Stimulated activated CD4-positive, alpha-beta T cell treated with anti-CD3 and anti-CD28 coated beads, Interleukin-4, amount 100 ng/mL, for 24 hours (primary cell): Measurements from ENCODE around the gene PERP.
"Not testable (repeated sequence)": the region's sequence is repeated elsewhere in the genome, so short reads cannot be mapped to it uniquely, and the experiment has no call there.

Experiments used
- DNase-seq: peaks from one replicate; pipeline ENCODE4 v3.0.0-alpha.2; 2020

PERP gene

DNA sequence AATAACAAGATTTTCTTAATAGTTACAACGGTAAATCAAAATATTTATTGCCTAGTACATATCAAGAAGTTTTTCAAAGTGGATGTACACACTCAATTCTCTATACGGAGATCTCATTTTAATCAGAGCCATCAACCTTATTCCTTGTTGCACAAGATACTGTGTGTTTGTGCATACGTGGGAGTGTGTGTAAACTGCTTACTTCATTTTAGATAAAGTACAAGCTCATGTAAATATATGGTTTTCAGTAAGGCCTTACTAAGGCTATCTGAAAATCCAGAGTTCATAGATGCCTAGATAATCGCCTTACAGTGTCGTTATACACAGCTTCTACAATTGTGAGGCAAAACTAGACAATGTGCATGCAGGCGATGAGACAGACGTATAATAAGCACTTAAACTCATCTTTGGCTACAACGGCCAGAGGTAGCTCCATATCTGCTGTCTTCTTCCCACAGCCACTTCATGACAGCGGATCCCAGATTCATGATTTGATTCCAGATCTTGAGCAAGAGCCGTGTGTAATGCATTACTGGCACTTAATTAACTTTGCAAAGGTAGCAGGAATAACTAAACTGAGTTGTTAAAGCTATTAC, 2.5 kb downstream of the PERP start:
- DNase-seq, result no peak

DNA sequence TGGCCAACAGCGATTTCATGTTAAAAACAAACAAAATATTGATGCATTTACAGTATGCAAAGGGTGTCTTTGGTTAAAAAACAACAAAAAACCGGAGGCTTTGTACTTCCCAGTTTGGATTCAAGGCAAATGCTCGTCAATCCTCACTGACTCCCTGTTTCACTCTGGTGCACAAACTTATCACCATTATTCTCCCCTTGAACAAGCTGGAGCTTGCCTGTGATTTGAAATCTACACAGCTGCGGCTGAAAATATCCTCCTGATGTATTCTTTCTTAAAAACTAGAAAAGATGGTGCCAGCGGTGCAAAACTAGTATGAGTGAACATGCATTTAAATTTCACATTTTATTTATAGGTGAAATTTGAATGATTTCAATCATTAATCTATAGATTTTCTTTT, 3.3 kb downstream of the PERP start:
- DNase-seq, result no peak

DNA sequence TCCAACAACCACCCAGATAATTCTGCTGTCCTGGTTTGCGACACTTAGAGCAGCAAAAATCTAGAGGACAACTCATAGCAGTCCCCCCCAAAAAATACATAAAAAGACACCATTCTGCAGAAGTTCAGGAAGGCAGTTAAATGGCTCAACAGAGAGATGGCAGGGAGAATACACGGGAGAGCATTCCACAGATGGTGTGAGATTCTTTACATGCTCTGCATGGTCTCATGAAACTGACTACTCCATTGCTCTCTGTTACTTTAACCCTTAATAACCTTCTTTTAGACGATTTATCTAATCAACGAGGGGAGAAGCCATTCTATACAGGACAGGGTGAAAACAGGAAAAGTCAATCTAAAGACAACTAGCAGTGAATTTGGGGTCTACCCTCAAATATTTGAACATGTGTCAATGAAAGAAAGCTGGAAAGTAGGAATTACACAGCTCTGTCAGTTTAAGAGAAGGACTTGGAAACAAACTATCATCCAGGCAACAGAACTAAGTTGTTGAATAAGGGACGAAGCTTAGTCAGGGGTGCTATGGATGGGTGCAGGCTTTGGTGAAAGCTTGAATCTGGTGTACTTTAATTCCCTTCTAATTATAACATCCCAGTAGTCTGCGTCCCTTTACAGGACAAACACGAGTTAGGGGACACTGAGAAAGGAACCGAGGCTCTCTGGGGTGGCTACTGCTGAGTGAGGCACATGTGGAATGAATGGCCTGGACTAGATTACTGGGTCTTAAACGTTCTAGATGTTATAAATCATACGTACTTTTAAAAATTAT, 5.1 kb downstream of the PERP start:
- no peak for DNase-seq

DNA sequence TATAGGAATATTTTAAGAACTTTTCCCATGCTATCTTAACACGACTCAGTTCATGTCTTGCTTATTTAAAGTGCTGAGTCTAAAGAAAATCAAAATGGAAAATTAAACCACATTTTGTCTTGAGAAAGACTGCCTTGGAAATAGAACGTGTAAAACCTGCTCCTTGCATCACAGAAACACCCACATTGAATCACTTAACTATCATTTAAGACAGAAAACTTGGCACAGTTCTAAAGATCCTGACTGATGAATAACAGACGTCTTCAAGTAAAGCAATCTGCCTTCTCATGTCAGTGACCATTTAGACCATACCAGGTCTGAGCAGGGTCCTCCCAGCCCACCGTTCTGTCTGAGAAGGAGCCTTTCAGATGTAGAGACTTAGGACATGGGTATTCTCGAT, 7.4 kb downstream of the PERP start:
- DNase-seq, result no peak

DNA sequence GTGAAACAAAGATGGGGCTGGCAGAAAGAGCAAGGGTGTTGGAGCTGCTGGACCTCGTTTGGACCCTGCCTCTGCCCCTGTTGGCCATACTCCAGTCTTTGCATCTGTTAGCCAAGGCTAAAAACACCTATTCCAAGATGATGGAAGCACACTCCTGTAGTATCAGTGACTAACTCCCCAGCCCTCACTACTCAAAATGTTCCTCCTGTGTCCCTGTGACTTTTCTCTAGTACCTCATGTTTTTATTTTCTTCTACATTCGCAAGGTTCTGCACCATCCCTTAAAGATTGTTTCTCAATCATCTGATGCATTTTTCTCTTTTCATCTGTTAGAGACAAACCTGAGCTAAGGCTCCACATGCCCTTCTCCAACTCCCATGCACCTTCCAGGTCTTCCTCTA, 8.9 kb downstream of the PERP start:
- DNase-seq, result no peak

DNA sequence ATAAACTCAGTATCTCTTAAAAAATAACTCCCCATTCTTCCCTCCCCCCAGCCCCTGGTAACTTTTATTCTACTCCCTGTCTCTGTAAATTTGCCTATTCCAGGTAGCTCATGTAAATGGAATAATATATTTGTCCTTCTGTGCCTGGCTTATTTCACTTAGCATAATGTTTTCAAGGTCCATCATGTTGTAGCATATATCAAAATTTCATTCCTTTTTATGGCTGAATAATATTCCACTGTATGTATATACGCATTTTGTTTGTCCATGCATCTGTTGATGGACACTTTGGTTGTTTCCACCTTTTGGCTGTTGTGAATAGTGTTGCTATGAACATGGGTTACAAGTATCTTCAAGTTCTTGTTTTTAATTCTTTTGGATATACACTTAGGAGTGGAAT, 13.0 kb downstream of the PERP start:
- no peak for DNase-seq

DNA sequence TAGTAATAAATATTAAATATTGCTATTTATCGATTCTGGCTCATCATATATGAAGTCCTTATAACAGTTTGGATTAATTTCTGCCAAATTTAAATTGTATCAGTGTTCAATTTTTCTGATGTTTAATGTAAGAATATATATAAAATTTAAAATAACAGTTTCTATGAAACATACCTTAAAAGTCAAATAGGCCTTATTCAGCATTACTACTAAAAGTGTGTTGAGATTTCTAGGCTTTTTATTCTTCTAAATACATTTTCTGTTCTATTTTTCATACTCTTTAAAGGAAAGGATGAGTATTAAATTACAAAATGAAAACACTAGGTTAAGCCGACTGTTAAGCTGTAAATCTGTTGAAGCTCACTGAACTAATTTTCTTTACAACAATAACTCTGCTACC, 13.6 kb downstream of the PERP start:
- DNase-seq, result no peak

DNA sequence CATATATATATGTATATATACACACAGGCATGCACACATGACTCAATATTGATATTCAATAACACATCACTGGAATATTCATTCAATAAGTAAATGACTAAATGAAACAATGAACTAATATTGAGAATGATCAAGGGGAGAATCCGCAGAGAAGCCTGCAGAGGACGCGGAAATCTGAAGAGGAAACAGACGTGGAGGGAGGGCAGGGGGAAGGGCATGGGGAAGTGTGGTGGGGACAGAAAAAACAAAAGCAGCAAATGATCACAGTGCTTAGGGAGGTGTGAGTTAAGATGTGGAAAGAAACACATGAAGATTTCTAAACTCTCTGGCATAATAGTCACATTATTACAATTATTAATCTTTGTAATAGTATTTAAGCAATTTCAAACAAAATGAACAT, 14.5 kb downstream of the PERP start:
- no peak for DNase-seq

DNA sequence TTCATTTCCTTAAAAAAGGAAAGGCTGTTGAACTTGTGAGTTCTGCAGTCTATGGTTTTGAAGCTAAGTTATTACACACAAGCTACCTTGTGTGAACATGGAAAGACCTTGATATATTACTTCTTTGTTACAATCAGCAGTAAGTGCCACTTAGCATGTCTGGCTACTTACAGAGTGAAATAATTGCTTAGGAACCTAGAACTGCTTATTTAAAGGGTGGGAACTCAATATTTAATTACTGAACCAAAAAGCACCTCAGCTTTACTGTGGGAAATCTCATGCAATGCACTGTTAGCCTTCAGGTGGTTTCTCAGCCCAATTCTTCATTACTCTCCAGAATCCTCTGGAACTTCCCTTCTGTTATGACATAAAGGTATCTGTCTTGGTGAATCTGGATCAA, 17.9 kb downstream of the PERP start:
- no peak for DNase-seq

DNA sequence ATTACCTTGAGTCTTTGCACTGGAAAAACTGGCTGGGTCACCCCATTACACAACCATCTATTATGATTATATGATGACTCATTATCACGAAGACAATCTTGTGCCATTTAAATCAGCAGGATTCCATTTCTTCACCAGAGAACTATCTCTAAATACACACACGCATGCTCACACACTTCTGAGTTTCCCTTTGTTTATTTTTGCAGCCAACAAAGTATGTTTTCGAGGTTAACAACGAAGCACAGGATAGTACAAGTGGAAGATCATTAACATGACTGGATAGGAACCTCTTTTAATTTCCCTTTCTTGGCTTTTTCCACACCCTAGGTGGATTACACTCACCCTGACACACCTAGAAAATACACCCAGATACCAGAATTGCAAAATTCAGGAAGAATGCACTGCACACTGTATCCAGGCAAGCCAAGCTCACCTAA, 18.9 kb downstream of the PERP start:
- DNase-seq, result no peak

DNA sequence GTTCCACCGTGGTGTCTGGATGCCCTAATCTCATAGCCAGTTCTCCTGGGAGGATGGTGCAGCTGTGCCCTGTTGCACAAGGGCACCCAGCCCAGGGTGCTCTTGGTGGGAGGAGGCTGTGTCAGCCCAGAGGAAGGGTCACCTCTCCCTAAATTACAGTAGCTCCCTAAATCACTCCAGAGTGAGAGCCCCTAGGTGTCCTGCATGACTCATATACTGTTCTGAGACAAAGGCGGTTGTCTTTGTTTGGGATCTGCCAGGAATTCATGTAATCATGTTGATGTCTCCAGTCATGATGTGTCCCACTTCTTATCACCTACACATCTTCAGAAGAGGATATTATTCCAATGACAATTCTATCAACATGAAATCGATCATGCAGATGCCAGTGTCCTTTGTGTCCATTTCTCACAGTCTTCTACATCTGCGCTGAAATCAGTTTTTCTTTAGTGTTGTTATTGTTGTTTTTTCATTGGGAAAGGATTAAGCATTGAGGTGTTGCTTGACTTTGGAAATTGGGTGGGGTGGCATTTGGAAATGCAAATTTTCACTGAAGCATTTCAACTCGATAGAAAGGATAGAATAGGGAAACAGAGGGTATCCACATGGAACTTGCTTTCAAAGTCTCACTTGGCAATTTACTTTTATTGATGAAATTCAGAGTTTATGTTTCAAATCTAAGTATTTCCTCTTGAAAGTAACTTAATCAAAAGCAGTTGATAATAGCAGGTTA, 19.5 kb downstream of the PERP start:
- no peak for DNase-seq

DNA sequence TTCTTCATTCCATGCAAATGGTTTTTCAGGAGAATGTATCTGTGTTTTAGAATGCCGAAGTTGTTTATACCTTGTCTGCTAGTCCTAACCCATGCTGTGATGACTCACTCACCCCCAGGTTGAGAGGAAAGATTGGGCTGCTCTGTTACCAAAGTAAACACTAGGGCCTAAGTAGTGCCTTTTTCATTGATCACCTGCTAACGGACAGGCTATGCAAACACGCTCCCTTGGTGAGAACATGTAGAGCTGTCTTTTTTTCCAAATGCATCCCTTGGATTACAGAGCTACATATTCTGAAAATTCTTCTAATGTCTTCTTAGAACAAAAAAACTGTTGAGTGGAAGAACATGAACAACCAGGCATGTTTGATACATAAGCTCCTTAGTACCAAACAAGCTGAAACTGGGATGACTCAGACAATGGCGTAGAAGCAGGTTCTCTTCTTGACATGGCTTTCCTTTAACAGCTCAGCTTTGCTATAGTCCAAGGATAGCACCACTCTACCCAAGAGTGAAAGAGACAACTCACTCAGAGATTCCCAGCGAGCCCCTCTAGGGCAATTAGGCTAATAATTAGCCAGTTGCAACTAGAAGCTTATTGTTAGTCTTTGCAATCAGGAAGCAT, 20.5 kb downstream of the PERP start:
- DNase-seq, result no peak

DNA sequence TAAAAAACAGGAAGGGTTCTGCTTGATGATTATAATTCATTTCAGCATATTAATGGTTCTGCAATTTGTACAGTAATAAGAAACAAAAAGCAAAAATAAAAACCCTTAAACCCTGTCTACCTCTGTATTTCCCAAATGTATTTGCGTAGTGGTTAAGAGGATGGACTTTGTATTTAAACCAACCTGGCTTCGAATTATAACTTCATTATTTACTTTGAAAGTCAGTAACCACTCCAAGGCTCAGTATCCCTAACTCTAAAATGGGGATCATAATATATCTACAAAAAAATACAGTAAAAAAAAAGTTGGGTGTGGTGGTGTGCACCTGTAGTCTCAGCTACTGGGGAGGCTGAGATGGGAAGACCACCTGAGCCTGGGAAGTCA, 21.4 kb downstream of the PERP start:
- DNase-seq, result no peak

DNA sequence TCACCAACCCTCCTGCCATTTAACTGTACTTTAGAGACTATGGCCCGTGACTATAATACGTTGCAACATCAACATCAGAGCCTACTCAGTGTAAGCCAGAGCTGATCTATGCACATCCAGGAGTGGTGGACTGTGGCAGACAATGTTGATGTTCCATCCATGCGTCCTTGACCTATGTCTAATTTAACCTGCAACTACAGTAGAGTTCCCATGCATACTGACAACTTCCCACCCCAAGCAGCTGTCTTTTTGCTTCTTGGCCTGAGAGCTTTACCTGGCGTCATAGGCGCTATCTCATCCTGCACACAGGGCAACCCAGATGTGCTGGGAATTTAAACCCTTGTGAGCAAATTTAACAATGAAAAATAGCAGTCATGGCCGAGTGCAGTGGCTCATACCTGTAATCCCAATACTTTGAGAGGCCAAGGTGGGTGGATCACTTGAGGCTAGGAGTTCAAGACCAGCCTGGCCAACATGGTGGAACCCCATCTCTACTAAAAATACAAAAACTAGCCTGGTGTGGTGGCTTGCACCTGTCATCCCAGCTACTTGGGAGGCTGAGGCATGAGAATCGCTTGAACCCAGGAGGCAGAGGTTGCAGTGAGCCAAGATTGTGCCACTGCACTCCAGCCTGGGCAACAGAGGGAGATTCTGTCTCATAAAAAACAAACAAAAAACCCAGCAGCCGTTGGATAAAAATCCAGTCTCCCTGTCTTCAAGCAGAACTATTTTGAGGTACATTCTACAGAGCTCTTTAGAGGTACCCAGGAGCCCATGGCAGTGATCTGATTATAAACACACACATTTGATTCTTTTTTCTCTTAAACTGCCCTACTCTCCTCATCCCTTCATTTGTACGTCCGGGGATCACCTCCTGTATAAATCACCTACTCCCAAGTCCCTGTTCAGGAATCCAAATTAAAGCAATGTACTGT, 22.0 kb downstream of the PERP start:
- DNase-seq, result no peak

DNA sequence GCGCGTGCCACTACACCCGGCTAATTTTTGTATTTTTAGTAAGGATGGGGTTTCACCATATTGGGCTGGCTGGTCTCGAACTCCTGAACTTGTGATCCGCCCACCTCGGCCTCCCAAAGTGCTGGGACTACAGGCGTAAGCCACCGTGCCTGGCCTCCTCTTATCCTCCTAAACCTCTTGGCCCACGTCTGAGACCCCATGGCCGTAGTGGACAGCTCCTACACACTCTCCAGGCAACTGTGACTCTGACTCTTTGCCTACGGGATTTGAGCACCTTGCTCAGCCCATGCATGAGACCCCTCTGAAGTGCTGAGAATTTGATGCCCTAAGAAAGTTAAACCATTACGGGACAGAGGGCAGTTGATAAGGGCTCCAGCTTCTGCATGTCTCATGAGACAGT, 25.0 kb downstream of the PERP start:
- no peak for DNase-seq

DNA sequence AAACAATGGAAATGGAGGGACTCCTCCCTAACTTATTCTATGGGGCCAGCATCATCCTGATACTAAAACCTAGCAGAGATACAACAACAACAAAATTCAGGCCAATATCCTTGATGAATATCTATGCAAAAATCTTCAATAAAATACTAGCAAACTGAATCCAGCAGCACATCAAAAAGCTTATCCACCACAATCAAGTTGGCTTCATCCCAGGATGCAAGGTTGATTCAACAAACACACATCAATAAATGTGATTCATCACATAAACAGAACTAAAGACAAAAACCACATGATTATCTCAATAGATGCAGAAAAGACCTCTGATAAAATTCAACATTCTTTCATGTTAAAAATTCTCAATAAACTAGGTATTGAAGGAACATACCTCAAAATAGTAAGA, 27.7 kb downstream of the PERP start:
- DNase-seq, result not testable (repeated sequence)

DNA sequence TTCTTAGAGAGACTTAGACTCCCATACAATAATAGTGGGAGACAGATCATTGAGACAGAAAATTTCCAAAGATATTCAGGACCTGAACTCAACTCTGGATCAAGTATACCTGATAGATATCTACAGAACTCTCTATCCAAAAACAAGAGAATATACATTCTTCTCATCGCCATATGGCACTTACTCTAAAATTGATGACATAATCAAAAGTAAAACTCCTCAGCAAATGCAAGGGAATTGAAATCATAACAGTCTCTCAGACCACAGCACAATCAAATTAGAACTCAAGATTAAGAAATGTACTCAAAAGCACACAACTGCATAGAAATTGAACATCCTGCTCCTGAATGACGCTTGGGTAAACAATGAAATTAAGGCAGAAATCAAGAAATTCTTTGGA, 28.7 kb downstream of the PERP start:
- no peak for DNase-seq

DNA sequence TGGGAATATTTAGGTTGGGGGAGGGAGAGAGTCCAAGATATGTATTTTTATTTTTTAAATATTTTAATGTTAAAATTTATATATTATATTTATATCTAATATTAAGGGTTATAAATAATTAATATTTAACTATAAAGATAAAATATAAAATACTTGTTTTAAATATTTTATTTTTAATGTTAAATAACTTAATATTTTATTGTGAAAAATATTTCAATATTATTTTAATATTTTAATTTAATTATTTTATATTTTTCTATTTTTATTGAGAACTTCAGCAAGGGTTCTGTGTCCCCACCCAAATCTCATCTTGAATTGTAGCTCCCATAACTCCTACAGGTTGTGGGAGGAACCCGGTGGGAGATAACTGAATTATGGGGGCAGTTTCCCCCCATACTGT, 34.0 kb downstream of the PERP start:
- no peak for DNase-seq

DNA sequence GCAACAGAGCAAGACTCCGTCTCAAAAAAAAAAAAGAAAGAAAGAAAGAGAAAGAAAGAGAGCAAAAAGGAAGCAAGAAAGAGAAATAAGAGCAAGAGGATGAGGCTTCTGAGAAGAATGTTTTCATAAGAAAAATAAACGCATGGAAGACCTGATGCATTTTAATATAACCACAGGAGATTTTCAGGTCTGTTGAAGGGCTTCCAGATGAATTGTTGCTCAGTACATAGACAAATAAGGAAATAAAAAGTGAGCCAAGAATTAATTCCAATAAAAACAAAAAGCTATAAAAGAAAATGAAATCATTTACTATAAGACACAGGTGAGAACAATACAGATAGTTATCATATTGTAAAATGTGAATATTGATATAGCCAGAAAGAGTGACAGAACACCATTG, 43.5 kb downstream of the PERP start:
- no peak for DNase-seq

DNA sequence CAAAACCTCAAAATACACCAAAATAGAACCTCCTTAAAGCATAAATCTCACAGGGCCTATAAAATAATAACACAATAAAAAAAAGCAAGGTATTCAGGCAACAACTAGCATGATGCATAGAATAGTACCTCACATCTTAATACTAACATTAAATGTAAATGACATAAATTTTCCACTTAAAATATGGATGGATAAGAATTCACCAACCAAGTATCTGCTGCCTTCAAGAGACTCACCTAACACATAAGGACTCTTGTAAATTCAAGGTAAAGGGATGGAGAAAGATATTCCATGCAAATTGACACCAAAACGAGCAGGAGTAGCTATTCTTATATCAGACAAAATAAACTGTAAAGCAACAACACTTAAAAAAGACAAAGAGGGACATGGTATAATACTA, 52.2 kb downstream of the PERP start:
- no peak for DNase-seq

DNA sequence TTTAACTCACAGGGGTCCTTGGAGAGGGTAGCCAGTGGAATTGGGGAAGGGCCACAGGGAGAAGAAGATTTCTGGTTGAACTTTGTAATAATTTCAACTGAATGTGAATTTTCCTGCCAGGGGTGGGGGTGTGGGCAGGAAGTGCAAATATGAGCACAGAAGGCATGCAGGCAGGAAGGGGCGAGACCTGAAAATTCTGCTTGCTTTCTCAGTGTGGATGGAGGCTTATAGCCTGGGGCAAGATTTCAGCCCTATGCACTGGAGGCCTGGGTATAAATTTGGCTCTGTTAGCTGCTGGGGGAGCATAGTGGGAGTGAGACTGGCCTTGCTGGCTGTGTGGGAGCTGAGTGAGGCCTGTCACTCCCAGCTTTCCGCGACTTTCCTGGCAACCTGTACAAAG, 54.4 kb downstream of the PERP start:
- no peak for DNase-seq

DNA sequence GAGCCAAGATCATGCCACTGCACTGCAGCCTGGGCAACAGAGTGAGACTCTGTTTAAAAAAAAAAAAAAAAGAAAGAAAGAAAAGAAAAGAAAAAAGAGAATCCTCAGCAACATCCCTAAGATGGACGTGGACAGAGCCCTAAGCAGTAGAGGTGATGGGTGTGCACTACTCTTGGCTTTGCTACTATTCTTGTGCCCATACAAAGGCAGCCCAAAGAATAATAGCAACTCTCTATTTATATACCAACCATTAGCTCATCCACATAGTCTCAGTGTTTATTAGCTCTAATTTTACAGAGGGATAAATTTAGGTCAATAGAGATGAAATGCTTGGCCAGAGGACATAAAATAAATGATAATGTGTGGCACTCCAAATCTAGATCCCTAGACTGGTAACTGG, 62.2 kb downstream of the PERP start:
- no peak for DNase-seq

DNA sequence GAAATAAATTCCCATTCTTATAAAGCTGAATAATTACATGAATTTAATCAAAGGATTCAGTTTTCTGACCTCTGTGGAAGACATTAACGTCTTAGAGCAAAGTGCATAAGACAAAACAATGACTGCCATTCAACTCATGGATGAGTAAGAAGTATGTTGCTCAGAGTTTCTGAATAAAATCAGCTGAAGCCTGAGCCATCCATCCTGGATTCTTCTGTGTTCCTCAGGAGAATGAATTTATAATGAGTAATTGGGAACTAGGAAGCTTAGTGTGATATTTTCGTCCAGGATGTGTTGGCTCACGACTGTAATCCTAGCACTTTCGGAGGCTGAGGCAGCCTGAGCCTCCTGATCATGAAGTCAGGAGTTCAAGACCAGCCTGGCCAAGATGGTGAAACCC, 62.8 kb downstream of the PERP start:
- no peak for DNase-seq
